Central memory CD4-positive, alpha-beta T cell (primary cell): ENCODE results near the gene PTPRZ1.

Experiments
- DNase-seq: peaks from one replicate; pipeline ENCODE4 v3.0.0; 2022

PTPRZ1 gene

DNA sequence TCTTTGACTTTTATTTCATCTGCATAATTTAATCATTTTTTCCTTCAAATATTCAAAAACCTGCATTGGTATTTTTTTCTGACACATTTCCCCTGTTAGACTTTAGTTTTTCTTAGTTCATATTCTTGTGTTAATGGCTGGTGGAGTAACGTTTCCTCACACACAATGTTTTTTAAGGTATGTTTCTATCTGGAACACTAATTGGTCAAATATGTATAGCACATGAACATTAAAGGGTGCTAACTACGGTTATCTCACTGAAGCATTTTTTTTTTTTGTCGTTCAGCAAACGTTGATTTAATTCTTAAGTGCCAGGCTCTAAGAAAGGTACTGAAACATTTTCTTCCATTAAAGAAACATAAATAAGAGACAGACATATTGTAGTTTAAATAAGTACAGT, 87.7 kb downstream of the PTPRZ1 start:
- no peak for DNase-seq

DNA sequence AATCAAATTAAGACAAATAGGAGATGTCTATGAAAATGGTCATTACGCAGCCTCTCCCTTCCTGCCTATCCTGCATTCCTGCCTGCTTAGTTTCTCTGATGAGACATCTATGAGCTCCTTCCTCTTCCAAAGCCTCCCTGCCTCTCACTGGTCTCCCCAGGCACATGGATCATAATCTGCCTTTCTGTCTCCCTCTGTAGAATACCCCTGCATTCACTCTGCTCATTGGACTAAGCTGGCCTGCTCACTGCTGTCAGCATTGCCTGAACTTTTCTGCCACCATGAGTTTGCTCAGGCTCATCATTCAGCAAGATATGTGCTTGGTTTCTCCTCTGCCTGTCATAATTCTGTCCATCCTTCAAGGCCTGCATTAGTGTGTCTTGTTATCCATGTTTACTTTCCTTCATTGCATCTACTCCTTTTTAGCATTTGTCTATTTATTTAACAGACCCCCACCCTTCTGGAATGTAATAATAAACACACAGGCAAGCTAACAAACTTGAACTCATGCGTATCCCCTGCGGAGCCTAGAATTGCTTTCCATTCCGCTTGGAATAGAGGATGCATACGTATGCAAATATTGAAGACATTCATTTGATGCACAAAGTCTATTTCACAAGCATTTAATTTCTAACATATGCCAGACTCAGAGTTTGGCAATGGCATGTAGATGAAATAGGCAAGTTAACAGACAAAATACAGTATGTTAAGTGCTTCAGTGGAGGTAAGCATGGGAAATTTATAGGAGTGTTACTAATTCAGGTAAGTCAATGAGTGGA, 88.3 kb downstream of the PTPRZ1 start:
- DNase-seq, result no peak

DNA sequence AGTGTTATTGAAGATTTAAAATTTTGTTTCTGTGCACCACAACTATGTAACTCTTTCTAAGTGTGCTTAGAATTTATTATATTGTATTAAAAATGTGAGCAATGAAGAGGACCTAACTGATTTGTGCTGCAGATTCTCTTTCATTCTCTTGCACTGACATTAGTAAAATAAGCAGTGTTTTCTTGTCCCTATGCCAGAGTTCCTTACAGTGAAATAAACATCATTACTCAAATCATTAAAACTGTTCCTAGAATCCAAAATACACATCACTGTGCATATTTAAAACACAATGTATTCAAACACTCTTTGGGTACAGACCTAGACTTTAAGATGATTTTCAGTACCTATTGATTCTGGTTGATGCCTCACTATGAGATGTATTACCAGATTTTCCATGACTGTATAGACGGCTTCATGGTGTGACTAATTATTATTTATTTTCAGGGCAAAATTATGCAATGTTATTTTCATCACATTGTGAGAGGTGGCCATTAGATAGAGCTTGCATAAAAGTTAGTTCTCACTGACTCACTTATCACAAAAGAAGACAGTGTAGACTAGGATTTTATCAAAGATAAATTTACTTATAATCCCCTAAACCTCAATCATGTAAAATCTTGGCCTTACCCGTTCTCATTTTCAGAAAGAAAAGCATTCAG, 93.4 kb downstream of the PTPRZ1 start:
- no peak for DNase-seq

DNA sequence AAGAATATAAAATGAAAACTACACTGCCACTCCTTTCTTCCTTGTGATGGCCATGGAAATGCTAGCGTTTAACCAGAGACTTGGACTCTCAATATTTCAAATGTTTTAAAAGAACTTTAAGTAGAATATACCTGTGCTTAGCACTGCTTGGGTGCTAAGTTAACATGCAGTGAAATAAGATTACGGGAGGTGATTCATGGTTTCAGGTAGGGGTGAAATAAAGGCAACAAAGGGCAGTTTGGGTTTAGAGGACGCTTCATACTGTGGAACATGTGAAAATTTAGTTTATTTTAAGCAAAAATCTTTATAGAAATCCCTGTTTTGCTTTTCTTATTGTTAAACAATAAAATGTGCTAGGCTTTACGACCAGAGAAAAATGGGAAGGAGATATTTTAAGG, 94.0 kb downstream of the PTPRZ1 start:
- no peak for DNase-seq

DNA sequence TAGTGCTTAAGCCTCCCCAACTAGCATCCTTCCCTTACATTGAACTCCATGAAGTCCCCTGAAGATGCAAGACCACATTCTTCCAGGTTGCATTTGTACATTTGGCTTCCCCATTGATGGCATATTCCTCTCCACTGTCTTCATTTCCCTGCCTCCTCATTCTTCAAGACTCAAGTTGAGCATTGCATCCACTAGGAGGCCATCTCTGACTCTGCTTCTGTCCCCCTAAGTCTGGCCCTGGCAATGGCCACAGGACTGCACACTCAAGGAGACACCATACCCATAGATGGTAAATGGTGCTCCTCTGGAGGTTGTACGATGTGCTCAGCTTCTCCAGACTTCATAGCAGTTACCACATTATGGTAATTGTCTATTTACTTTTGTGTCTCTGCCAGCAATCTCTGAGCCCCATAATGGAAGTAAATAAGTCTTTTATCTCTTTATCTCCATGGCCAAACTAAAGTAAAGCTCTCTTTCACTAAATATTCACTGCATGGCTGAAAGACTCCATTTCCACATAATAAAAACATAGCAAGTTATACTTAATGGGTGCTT, 112.6 kb downstream of the PTPRZ1 start:
- DNase-seq, result no peak

DNA sequence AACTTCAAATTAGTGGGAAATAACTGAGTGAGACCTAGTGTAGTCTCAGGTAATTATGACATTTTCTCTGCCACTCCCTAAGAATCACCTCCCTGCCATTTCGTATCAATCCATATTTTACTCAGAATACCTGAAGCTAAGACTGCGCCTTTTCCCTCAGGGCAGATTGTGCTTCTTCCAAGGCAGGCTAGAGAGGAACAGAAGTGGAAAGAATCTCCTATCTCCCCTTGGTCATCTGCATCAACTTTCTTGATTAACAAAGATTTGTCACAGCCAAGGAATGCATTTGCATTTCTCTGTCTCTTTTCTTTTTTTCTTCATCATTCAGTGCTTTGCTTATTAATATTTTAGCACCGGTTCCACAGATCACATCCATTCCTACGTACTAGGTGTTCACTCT, 119.1 kb downstream of the PTPRZ1 start:
- DNase-seq, result no peak

DNA sequence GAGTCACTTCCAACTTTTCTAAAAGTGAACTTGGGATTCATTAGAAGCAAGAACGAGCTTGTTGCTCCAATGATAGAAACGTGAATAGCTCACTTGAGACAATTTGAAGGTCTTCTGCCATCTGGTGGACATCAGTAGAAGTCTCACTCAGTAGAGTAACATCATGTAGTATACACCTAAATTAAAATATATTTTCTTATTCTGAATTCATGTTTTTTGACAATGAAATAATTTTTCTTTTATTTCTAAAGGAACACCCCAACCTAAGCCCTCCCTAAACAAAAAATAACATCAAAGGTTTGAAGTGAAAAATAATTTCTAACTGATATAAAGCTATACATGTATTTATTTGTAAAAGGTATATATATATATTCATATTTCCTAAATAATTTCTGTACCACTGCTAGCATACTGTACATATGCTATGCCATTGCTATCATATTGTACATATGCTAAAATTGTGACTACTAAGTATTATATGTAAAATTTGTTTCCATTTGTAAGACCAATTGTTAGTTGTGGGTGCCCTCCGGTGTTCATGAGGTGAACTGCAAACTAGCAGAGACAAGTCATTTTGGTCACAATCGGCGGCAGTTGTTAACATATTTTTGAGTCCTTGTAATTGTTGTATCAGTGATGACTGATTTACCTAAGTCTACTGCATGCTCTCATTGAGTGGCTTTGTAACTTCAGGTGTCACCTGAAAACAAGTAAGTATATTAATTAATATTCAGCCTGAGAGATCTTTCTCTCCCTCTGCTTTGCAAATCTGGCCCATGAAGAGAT, 121.9 kb downstream of the PTPRZ1 start:
- DNase-seq, result no peak

DNA sequence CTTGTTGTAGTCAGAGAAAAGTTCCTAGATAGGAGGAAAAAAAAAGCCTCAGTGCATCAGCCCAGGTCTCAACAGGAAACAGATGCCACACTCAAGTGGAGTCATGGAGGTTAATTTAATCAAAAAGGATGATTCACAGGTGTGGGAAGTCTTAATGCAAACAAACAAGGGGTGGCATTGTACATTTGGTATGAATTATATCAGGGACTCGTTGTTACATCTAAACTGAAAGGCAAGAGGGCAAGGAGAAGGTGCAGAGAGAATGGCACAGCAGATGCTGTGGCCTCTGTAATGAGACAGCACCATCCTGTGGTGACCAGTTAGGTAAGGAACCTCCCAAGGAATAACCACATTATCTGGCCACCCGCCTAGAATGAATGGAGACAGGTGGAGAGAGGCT, 133.7 kb downstream of the PTPRZ1 start:
- no peak for DNase-seq

DNA sequence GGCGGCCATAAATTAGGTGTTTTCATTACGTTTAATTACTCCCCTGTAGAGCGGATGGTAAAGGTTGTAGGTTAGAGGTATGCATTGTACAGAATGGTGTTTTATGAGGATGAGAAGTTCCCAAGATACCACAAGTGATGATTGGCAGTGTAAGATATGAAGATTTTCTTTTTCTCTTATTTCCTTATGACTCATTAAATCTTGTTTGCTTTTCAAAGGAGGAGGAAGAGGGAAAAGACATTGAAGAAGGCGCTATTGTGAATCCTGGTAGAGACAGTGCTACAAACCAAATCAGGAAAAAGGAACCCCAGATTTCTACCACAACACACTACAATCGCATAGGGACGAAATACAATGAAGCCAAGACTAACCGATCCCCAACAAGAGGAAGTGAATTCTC, 137.2 kb downstream of the PTPRZ1 start:
- no peak for DNase-seq

DNA sequence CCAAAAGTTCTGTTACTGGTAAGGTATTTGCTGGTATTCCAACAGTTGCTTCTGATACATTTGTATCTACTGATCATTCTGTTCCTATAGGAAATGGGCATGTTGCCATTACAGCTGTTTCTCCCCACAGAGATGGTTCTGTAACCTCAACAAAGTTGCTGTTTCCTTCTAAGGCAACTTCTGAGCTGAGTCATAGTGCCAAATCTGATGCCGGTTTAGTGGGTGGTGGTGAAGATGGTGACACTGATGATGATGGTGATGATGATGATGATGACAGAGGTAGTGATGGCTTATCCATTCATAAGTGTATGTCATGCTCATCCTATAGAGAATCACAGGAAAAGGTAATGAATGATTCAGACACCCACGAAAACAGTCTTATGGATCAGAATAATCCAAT, 140.1 kb downstream of the PTPRZ1 start:
- no peak for DNase-seq

DNA sequence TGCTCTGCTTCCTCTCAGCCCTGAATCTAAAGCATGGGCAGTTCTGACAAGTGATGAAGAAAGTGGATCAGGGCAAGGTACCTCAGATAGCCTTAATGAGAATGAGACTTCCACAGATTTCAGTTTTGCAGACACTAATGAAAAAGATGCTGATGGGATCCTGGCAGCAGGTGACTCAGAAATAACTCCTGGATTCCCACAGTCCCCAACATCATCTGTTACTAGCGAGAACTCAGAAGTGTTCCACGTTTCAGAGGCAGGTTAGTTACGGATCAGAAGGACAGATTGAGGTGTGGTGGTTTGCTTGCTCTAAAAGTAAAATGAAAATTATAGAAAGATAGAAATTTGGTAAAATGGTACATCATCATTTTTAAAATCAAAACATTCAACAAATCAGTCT, 140.7 kb downstream of the PTPRZ1 start:
- DNase-seq, result no peak

DNA sequence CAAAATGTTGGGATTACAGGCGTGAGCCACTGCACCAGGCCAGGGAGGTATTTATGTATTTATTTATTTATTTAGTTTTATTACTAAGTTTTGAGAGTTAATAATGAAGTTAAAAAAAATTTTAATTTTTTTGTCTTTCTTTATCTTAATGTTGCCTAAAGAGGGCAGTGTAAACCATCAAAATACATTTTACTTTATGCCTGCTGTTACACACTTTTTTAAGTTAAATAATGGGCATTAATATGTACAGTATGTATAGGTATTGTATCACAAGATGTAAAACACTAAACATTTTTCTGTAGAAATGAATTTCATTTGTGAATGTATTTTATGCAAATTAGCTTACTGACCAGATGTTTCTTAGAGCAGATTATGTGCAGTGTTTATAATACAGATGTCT, 141.7 kb downstream of the PTPRZ1 start:
- no peak for DNase-seq

DNA sequence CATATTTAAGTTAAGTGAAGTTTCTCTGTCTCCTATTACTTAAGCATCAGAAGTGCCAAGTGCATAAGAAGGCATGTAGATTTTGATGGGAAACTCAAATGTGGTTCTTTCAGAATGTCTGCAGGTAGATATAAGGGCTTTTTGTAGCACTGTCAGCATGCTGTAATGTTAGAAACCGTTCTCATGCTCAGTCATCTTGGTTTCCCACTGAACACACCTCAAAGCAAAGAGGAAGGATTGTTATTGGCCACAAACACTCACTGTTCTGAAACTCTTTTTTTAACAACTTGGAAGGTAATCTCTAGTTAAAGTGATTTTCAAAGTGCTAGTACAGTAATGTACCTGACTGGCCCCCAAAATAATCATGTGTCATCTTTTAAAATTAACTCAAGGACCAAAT, 145.1 kb downstream of the PTPRZ1 start:
- DNase-seq, result no peak

DNA sequence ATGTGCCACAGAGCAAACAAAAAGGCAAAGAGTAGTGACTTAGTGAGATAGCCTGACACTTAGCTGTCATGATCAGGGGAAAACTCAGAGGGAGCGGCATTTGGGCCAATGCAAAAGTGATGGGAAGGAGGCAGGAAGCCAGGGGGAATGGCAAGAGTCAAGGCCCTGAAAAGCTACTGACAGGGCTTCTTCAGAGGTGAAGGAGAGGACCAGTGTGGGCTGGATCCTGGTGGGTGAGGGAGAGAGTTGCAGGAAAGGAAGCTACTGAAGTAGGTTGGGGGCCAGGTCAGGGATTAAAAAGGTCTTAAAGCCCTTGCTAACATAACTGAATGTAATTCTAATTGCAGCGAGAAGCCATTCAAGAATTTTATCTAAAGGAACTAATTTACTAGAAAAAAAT, 154.1 kb downstream of the PTPRZ1 start:
- no peak for DNase-seq

DNA sequence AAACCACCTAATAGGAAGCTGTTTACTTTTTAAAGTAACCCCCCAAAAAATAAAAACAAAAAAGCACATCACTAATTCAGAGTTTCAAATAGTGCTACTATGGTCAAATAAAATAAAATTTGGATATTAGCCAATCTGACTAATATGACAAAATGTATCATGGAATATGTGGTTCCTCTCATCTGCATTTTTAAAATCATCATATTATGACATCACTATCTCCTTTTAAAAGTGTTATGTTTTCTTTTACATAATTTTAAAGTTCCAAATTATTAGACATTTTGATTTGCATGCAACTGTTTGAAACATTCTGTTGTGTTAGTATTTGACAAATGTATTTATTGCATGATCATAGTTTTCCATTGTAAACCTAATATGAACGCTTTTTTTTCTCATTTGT, 160.7 kb downstream of the PTPRZ1 start:
- no peak for DNase-seq

DNA sequence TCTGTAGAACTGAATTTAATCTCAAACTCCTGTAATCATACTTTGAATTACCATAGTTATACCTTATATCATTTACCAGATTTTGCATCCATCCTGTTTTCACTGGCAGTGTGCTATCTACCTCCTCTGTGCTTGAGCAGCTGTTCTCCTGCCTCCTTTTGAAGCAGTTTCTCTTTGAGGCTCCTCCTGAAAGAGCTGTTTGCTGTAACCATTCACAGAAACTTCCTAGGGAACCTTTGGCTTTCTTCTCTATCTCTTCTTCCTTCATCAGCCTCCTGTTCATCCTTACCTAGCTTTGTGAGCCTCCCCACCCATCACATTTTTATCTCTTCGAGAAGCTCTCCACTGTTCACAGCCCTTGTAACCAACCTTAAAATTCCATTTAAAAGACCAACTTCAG, 162.9 kb downstream of the PTPRZ1 start:
- no peak for DNase-seq

DNA sequence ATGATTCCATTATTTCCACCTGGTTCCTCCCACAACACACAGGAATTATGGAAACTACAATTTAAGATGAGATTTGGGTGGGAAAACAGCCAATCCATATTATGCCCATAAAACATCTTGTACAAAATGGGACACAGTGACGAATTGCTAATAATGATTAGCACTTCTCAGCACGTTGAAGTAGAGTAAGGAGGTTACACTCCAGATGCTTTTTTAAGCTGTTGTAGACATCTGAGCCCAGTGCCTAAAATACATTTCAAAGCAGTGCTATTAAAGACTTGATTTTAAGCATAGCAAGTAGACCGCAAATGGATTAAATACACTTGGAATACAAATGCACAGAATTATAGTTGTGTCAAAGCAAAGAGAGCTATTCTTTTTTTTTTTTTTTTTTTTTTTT, 165.2 kb downstream of the PTPRZ1 start:
- no peak for DNase-seq

DNA sequence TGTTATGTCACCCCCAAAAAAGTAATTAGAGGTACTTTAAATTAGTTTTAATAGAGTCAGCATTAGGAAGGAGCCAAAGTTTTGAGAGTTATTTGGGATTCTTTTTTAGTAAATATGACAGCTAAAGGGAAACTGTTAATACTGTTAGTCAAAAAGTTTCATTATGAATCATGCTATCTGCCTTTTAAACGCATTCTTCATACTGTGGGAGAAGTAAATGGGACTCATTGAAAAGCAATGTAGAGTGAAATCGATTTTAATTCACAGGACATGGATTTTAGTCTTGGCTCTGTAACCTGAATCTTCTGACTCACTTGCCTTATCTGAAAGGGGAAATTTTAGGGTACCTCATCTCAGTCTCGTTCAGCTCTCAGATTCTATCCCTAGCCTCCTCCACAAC, 165.9 kb downstream of the PTPRZ1 start:
- no peak for DNase-seq

DNA sequence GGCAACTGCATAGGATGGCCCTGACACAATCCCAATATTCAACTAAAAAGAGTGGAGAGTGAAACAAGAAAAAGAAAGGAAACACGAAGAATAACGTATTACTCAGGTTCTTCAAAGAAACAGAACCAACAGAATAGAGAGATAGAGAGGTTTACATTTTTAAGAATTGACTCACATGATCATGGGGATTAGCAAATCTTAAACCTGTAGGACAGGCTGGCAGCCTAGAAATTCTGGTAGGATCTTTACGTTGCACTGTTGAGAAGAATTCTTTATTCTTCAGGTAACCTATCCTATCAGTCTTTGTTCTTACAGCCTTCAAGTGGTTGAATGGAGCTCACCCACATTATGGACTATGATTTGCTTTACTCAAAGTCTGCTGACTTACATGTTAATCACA, 167.2 kb downstream of the PTPRZ1 start:
- no peak for DNase-seq

DNA sequence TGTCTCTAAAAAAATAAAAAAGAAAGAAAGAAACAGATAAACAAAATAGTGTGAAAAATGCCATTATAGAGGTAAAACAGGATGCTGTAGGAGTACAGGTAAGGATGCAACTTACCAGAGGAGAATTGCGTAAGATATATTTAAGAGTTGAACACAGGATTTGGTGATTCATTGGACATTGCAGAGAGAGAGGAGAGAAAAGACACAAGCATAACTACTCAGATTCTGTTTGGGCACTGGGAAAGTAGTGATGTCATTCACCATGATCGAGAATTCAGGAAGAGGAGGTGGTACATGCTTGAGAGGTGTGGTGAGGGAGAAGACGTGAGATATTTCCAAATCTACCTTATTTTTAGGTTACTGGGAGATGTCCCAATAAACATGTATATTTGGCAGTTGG, 173.4 kb downstream of the PTPRZ1 start:
- no peak for DNase-seq

DNA sequence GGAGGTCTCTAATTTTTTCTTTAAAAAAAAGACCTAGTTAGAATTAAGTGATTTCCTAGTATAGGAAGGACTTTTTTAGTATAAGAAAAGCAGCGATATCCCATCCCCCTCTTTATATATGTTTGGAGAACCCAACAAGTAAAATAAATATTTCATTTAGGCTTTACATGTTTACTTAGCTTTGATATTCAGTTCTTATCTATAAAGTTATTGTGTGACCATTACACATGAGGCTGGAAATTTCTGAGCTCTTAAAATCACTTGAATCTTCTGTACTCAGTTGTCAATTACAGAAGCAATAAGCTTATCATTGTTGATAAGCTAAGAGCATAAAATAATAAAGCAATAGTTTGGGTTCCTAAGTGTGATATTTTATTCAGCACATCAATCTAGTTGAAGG, 181.4 kb downstream of the PTPRZ1 start:
- no peak for DNase-seq

DNA sequence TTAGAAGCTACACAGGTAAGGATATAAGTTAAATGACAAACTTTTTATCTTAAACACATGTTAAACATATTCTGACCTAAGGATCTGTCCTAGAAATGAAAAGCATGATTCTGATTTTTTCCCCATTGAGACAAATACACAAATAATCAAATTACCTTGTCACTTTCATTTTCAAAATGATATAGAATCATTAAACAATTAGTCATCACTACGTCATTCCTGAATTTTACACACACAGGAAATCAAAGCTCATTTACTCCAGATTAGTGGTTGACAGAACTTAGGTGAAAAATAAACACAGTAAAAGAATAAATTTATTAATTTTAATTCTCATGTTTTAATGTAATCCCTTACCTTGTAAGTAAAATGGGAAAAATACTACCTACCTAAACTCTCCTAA, 182.1 kb downstream of the PTPRZ1 start:
- DNase-seq, result no peak

DNA sequence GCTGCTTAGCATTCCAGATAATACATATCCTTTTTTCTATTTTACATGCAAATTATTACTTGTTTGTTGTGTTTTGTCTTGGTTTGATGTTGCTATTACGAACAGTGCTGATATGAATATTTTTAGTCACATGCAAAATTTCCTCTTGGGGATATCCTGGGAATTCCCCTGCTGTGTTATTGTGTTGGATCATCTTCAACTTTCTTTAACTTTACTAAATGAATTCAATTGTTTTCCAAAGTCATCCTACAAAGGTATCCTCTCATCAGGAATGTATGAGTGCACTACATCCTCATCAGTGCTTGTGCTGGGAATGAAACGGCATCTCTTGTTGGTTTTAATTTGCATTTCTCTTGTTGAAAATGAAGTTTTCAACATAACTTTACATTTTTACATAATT, 184.0 kb downstream of the PTPRZ1 start:
- DNase-seq, result no peak

DNA sequence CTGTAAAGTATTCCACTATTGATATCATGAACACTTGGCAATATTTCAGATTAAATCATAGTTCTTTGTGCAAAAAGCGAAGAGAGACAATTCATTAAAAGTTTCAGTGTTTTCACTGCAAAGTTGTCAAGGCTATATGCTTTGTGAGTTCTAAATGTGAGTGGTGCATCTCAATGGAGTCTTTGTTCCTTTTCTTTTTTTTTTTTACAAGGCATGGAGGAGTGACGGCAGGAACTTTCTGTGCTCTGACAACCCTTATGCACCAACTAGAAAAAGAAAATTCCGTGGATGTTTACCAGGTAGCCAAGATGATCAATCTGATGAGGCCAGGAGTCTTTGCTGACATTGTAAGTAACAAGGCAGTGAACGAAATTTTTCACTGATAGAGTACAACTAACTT, 186.6 kb downstream of the PTPRZ1 start:
- no peak for DNase-seq
